ENCODE data around the gene DSCAML1. TPM values are rescaled to one million over a fixed set of nuclear protein-coding genes. Genes with fewer than 3 reads are reported as not detected.

The DSCAML1 gene
- total RNA-seq, 1 experiment from 2014 or later: 0.15 TPM

DNA sequence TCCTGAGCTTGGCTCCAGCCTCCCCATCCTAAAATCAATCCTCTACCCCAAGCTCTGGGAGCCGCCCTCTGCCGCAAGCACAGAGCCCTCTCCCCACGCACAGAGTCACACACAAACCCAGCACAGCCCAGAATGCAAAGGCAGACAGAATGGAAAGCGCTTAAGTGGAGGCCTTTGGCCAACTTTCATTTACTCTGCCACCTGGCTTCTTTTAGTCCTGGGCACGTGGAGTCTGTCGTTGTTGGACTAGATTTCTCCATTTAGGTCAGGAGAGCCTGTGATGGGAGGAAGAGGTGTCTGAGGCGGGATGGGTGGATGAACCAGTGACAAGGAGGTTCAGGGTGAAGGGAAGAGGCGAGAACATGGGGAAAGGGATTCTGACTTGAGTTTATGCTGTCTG, 191.7 kb downstream of the DSCAML1 start:
- Mint-ChIP-seq H3K4me1 (peaks cover 48 to 50% of the 10 kb centered on the region in 2 experiments), H3K27ac (no peak overlapping the region)

More for the DNA sequence above, 191.7 kb downstream of the DSCAML1 start:
- Histone ChIP-seq H2AK5ac (ENCODE audit: insufficient read length, low read length) (no peak overlapping the region), H4K5ac (ENCODE audit: insufficient read length, low read depth, low read length) (no peak overlapping the region), H3K23me2 (ENCODE audit: insufficient read length, low read depth, low read length, poor library complexity, severe bottlenecking) (no peaks in the 10 kb centered on the region), H3K4me2 (ENCODE audit: insufficient read depth, insufficient read length, low read length) (no peak overlapping the region), H3K9ac (ENCODE audit: extremely low read depth, insufficient read length, low read length) (no peak overlapping the region), H3K9me3 (ENCODE audit: control insufficient read depth, low read depth, low read length) (no peaks in the 10 kb centered on the region), H3T11ph (ENCODE audit: low read length) (no peak overlapping the region), H2BK120ac (ENCODE audit: low read depth, low read length, poor library complexity, severe bottlenecking) (no peak overlapping the region), H3K79me2 (ENCODE audit: insufficient read depth, low read length) (no peaks in the 10 kb centered on the region), H4K91ac (ENCODE audit: insufficient read length, low read depth, low read length) (no peak overlapping the region), H2BK20ac (ENCODE audit: low read depth, low read length, poor library complexity, severe bottlenecking) (no peak overlapping the region), H3K79me1 (ENCODE audit: insufficient read depth, low read depth, low read length, poor library complexity, severe bottlenecking) (no peaks in the 10 kb centered on the region), H3K56ac (ENCODE audit: insufficient read length, low read depth, low read length) (no peak overlapping the region), H3K18ac (ENCODE audit: insufficient read length, low read depth, low read length) (no peak overlapping the region), H3K23ac (ENCODE audit: insufficient read length, low read depth, low read length) (no peak overlapping the region), H3K4me1 (ENCODE audit: insufficient read depth, low read length) (peaks cover 11% of the 10 kb centered on the region; the same call in 1 of the 2 replicates), H2BK12ac (ENCODE audit: insufficient read length, low read depth, low read length) (no peak overlapping the region), H3K27me3 (ENCODE audit: insufficient read depth, low read length) (no peaks in the 10 kb centered on the region; the same call in 1 of the 2 replicates), H3K14ac (ENCODE audit: insufficient read depth, low read length) (no peak overlapping the region), H2BK15ac (ENCODE audit: low read depth, low read length) (no peak overlapping the region), H2AFZ (ENCODE audit: low read length) (no peak overlapping the region), H4K8ac (replicated peaks; ENCODE audit: insufficient read length, low read depth, low read length) (no peak overlapping the region), H3K27ac (ENCODE audit: insufficient read length, low read depth, low read length) (no peak overlapping the region), H4K20me1 (ENCODE audit: control insufficient read depth, insufficient read depth, insufficient read length) (no peaks in the 10 kb centered on the region), H3K4ac (ENCODE audit: low read depth, low read length) (no peak overlapping the region), H2BK5ac (ENCODE audit: insufficient read length, low read length) (no peak overlapping the region)
- Mint-ChIP-seq H3K27me3 (ENCODE audit: low read depth) (peaks cover 32% of the 10 kb centered on the region), H3K9me3 (no peaks in the 10 kb centered on the region), H3K36me3 (ENCODE audit: insufficient read depth in 1 of 3, low read depth in 3 of 3) (no peaks in the 10 kb centered on the region), H3K4me3 (no peak overlapping the region)
- TF ChIP-seq, protein P1, sequence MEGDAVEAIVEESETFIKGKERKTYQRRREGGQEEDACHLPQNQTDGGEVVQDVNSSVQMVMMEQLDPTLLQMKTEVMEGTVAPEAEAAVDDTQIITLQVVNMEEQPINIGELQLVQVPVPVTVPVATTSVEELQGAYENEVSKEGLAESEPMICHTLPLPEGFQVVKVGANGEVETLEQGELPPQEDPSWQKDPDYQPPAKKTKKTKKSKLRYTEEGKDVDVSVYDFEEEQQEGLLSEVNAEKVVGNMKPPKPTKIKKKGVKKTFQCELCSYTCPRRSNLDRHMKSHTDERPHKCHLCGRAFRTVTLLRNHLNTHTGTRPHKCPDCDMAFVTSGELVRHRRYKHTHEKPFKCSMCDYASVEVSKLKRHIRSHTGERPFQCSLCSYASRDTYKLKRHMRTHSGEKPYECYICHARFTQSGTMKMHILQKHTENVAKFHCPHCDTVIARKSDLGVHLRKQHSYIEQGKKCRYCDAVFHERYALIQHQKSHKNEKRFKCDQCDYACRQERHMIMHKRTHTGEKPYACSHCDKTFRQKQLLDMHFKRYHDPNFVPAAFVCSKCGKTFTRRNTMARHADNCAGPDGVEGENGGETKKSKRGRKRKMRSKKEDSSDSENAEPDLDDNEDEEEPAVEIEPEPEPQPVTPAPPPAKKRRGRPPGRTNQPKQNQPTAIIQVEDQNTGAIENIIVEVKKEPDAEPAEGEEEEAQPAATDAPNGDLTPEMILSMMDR (conservative IDR thresholded peaks at IDR 0.05): no peak
- no CpG with 5 or more reads among the region's 8 CpGs for WGBS (ENCODE audit: extremely low coverage, insufficient read length, low lambda C conversion rate)
- DNase-seq: no peak

Measured in H9 (cell line).